Right lobe of liver (tissue), 4 donors: ENCODE results near the gene GOLPH3L.

Source experiments
- CTCF ChIP-seq, 4 donors: fragments of 200-600 bp in 3 of 4; fragments of 450-650 bp in 1 of 4; IDR thresholded peaks; one replicate each; pipeline versions ENCODE4 v1.5.1 to v1.8.0; 2016 to 2022; ENCODE audit warnings: antibody characterized with exemption in 4 of 4, mild to moderate bottlenecking in 2 of 4
- POLR2A ChIP-seq: fragments of 450-650 bp; IDR thresholded peaks from one replicate; pipeline ENCODE4 v1.6.1; 2017; ENCODE audit warnings: antibody characterized with exemption, mild to moderate bottlenecking
- donor health status: DM: no; HTN: no; CAD: no.
- donor health status: DM: no; HTN: no; CAD: no.
- donor health status: DM: no; HTN: yes; CAD: no.

- TF ChIP-seq CTCF (IDR thresholded peaks at IDR 0.05) (no peak), POLR2A (no peak)
Observed at GRCh38 chr1:150678988-150679387, 18.0 kb downstream of the GOLPH3L start.
